ENCODE measurements around the gene TAF6L.
"Not testable (repeated sequence)": the region's sequence is repeated elsewhere in the genome, so short reads cannot be mapped to it uniquely, and the experiment has no call there.

The TAF6L gene

DNA sequence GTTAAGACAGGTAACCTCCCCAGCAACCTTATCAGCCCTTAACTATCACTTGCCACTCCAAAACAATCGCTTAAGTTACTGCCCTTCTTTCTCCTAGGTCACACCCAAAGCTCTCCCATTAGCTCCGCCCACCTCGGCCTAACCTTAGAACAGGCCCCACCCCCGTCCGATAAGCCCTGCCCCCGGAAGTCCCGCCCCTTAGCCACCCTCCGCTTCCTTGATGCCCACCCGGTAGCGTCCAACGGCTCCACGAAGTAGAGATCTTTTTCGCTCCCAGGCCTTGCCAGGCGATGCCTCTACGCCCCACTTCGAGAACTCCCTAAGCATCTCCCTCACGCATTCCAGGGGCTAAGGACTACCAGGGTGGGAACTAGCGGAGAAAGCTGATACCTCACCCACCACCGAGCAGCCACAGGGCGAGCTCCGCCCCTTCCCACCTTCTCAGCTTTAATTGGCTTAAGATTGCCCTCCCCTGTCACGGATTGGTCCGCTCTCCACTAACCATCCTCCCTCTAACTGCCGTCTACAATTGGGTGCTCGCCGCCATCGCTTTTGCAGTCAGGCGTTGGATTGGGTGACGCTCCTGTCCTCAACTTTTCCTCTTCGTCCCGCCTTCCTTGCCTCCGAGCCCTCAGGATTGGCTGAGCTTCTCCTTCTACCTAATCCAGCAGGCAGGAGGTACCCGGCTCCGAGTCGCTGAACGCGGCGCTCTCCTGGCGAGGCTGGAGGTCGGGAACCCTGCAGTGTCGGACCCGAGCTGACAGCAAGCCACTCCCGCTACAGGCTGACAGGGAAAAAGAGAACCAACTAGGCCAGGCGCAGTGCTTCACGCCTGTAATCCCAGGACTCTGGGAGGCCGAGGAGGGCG lies 17.2 kb upstream of the TAF6L start, which contains the start of gene ZBTB3:
Gene ZBTB3 (minus strand): TSS at position 425 of the 868 bp plus-strand sequence. CDS start 496 bp downstream, outside the sequence.
- TF ChIP-seq, protein P1, sequence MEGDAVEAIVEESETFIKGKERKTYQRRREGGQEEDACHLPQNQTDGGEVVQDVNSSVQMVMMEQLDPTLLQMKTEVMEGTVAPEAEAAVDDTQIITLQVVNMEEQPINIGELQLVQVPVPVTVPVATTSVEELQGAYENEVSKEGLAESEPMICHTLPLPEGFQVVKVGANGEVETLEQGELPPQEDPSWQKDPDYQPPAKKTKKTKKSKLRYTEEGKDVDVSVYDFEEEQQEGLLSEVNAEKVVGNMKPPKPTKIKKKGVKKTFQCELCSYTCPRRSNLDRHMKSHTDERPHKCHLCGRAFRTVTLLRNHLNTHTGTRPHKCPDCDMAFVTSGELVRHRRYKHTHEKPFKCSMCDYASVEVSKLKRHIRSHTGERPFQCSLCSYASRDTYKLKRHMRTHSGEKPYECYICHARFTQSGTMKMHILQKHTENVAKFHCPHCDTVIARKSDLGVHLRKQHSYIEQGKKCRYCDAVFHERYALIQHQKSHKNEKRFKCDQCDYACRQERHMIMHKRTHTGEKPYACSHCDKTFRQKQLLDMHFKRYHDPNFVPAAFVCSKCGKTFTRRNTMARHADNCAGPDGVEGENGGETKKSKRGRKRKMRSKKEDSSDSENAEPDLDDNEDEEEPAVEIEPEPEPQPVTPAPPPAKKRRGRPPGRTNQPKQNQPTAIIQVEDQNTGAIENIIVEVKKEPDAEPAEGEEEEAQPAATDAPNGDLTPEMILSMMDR (IDR thresholded peaks at IDR 0.05; ENCODE audit: low read depth, low read length, missing control alignments) = no peak
- peak; percentile 99 for DNase-seq
- H3K36me3 ChIP-seq (replicated peaks) = peaks cover 3% of the 10 kb centered on the region
- H3K4me3 ChIP-seq (ENCODE audit: low read depth, low read length) = peak within 1 kb of the TSS; percentile 94
- in situ Hi-C loops (cut with HindIII; ENCODE audit: low pct_ligation_motif_present, low sequenced_read_pairs) = no loop called here
- peak within 1 kb of the TSS; percentile 94 for H3K27ac ChIP-seq
- H3K27me3 ChIP-seq (replicated peaks) = no peaks in the 10 kb centered on the region

DNA sequence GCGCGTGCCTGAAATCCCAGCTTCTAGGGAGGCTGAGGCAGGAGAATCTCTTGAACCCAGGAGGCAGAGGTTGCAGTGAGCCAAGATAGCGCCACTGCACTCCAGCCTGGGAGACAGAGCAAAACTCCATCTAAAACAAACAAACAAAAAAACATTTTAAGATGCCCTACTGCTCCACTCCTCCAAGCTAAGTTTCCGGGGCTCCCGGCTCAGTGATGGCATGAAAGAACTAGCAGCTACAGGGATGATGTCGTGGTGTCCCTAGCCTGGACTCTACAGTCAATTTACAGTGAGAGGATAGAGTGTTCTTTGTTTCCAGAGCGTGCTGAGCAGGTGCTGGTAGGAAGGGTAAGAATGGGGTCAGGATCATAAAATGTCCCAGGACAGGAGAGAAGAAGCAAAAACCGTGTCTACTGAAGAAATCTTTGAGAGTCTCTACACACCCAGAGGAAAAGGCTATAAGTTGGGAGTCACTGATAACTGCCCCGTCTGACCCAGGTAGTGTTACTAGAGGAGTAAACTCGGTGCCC lies 16.0 kb upstream of the TAF6L start:
- H3K27me3 ChIP-seq (replicated peaks) = no peaks in the 10 kb centered on the region
- TF ChIP-seq, protein P1 (IDR thresholded peaks at IDR 0.05; ENCODE audit: low read depth, low read length, missing control alignments) = no peak
- peaks cover 3% of the 10 kb centered on the region for H3K36me3 ChIP-seq (replicated peaks)
- H3K4me3 ChIP-seq (ENCODE audit: low read depth, low read length) = no peak overlapping the region
- H3K27ac ChIP-seq = no peak overlapping the region
- DNase-seq = no peak
- in situ Hi-C loops (cut with HindIII; ENCODE audit: low pct_ligation_motif_present, low sequenced_read_pairs) = no loop called here

DNA sequence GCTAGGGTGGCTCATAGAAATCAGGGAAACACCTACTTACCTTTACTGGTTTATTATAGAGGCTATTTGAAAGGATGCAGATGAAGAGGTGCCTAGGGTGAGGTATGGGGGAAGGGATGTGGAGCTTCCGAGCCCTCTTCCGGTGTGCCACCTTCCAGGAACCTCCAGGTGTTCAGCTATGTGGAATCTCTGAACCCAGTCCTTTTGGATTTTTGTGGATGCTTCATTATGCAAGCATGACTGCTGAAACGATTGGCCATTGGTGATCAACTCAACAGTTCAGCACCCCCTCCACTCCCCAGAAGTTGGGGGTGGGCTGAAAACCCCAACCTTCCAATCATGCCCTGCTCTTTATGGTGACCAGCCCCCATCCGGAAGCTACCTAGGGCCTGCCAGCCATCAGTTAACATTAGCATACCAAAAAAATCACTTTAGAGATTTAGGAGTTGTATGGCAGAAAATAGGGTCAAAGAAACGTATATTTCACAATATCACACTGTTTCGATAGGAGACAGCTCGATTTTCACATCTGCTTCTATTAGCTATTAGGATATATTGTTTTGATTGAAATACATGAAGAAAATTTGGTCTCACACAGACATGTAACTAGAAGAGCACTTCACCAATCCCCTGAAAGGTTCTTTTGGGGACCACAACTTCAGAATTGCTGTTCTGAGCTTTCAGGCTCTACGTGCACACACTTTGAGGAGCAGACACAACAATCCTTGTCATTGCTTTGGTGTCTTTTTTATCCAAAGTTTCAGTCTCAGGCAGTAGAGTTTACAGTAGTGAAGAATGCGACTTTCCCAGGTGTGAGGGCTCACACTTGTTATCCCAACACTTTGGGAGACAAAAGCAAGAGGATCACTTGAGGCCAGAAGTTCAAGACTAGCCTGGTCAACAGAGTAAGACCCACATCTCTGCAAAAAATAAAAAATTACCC lies 13.1 kb upstream of the TAF6L start:
- no peaks in the 10 kb centered on the region for H3K27me3 ChIP-seq (replicated peaks)
- in situ Hi-C loops (cut with HindIII; ENCODE audit: low pct_ligation_motif_present, low sequenced_read_pairs) = no loop called here
- TF ChIP-seq, protein P1 (IDR thresholded peaks at IDR 0.05; ENCODE audit: low read depth, low read length, missing control alignments) = no peak
- no peak overlapping the region for H3K4me3 ChIP-seq (ENCODE audit: low read depth, low read length)
- DNase-seq = no peak
- H3K27ac ChIP-seq = no peak overlapping the region
- H3K36me3 ChIP-seq (replicated peaks) = no peaks in the 10 kb centered on the region

DNA sequence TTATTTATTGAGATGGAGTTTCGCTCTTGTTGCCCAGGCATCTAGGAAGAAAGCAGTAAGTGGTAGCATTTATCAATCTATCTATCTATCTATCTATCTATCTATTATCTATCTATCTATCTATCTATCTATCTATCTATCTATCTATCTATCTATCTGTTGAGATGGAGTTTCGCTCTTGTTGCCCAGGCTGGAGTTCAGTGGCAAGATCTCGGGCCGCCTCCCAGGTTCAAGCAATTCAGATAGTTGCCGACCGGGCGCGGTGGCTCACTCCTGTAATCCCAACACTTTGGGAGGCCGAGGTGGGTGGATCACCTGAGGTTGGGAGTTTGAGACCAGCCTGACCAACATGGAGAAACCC lies 10.3 kb upstream of the TAF6L start:
- peak overlapping the region; percentile 5 for H3K4me3 ChIP-seq (ENCODE audit: low read depth, low read length)
- H3K36me3 ChIP-seq (replicated peaks); H3K27ac ChIP-seq; in situ Hi-C loops (cut with HindIII; ENCODE audit: low pct_ligation_motif_present, low sequenced_read_pairs); H3K27me3 ChIP-seq (replicated peaks); DNase-seq: not testable (repeated sequence)

DNA sequence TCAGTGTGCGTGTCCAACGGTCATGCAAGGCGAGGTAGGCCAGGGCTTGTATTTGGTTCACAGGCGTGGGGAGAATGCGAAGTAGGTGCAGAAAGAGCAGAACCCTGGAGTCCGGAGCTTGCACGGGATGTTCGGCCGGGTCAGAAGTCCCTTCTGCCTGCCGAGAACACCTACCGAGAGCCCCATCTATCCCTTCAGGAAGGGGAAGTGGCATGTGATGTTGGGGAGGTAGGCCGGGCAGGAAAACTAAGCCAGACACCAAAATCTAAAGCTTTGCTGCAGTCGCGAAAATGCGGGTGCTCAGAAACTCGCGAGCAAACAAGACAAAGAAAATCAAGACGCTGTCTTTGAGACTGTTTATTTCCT lies 435 bp upstream of the TAF6L start:
- Histone ChIP-seq H3K4me3 (ENCODE audit: low read depth, low read length) (peak overlapping the region; percentile 75), H3K27me3 (replicated peaks) (no peaks in the 10 kb centered on the region), H3K36me3 (replicated peaks) (peaks cover 13% of the 10 kb centered on the region), H3K27ac (peak overlapping the region; percentile 93)
- TF ChIP-seq, protein P1 (IDR thresholded peaks at IDR 0.05; ENCODE audit: low read depth, low read length, missing control alignments) = no peak
- no peak for DNase-seq
- in situ Hi-C loops (cut with HindIII; ENCODE audit: low pct_ligation_motif_present, low sequenced_read_pairs) = no loop called here

DNA sequence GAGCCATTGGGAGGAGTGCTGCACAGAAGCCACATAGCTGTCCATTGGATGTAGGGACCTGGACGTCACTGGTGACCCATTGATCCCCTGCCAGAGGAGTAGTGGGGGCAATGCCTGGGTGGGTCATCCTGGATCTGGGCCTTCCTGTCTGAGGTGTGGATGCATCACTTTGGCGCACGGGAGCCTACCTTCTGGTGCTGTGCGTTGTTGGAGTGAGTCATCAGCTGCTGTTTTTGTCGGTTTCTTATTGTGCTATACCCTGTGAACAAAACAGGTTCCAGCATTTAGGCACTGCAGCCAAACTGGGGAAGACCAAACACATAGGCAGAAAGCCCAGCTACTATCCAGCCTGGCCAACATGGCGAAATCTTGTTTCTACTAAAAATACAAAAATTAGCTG lies 3.2 kb downstream of the TAF6L start:
- Histone ChIP-seq H3K36me3 (replicated peaks) (peaks cover 9% of the 10 kb centered on the region), H3K4me3 (ENCODE audit: low read depth, low read length) (no peak overlapping the region), H3K27me3 (replicated peaks) (no peaks in the 10 kb centered on the region), H3K27ac (no peak overlapping the region)
- no peak for DNase-seq
- TF ChIP-seq, protein P1 (IDR thresholded peaks at IDR 0.05; ENCODE audit: low read depth, low read length, missing control alignments) = no peak
- in situ Hi-C loops (cut with HindIII; ENCODE audit: low pct_ligation_motif_present, low sequenced_read_pairs) = no loop called here
